ENCODE results near the gene NAT9.

The NAT9 gene

GRCh38 chr17:74807441-74807840 lies 31.3 kb upstream of the NAT9 start:
- in situ Hi-C loops (cut with HindIII; ENCODE audit: low sequenced_read_pairs), result loop anchor here (5.0 kb wide), 1 partner anchor 40 kb away; no protein-coding TSS in a partner anchor

GRCh38 chr17:74806334-74806733 lies 30.2 kb upstream of the NAT9 start:
- in situ Hi-C loops (cut with HindIII; ENCODE audit: low sequenced_read_pairs), result loop anchor here (5.0 kb wide), 1 partner anchor 41 kb away; no protein-coding TSS in a partner anchor

- in situ Hi-C loops (cut with HindIII; ENCODE audit: low sequenced_read_pairs), result loop anchor here (5.0 kb wide), 1 partner anchor 42 kb away; no protein-coding TSS in a partner anchor
Observed at GRCh38 chr17:74805591-74805991, 29.4 kb upstream of the NAT9 start.

DNA sequence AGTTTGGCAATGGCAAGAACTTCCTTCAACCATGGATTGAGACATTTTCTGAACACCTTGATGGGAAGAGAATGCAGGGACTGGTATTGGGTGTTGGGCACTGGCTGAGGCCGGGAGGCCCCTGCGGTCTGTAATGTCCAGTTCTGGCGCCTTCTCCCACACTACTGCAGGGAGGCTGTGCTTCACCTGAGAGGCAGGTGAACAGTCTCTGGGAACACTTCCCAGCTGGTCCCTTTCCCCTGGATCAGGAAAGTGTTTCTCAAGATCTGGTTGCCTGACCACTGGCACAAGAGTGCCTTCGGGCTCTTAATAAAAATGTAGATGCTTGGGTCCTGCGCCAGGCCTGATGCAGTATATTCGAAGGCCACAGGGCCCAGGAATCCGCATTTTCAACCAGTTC lies 28.5 kb upstream of the NAT9 start:
- in situ Hi-C loops (cut with HindIII; ENCODE audit: low sequenced_read_pairs), result loop anchor here (5.0 kb wide), 1 partner anchor 43 kb away; no protein-coding TSS in a partner anchor

DNA sequence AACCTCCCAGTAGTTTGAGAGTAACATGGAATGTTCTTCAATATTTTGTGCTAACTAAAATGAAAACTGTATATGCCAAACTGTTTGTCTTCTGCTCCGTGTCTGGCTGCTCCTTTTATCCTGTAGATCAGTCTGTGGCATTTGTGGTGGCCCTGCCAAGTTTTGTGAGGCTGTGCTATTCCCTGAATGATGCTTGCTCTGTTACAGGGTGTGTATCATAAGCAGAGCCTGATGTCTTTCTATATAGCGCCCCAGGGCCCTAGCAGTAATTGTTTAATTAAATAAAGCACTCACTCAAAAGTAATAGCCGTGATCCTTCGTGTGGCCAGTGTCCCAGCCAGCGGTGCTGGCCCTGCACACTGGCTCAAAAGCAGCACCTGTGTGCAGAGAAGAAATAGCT lies 27.8 kb upstream of the NAT9 start:
- in situ Hi-C loops (cut with HindIII; ENCODE audit: low sequenced_read_pairs), result no loop called here

- in situ Hi-C loops (cut with HindIII; ENCODE audit: low sequenced_read_pairs), result no loop called here
Observed at GRCh38 chr17:74803388-74803930, 27.3 kb upstream of the NAT9 start.

DNA sequence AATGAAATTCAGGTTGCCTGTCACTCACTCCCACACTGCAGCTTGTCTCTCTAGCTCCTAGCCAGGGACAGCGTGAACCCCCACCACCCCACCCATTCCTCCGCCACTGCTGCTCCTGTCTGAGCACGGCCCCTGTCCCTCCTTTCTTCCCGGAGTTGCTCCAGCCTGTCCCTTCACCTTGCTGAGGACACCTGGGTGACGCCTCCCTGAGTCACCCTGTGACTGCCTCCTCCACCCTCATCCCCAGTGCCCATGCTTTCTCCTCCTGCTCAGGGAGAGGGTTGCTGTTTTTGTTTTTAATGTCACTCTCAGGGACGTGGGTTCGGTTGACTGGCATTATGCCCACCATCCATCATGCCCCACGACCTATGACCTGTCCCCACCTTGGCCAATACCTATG lies 25.8 kb upstream of the NAT9 start:
- in situ Hi-C loops (cut with HindIII; ENCODE audit: low sequenced_read_pairs), result no loop called here

DNA sequence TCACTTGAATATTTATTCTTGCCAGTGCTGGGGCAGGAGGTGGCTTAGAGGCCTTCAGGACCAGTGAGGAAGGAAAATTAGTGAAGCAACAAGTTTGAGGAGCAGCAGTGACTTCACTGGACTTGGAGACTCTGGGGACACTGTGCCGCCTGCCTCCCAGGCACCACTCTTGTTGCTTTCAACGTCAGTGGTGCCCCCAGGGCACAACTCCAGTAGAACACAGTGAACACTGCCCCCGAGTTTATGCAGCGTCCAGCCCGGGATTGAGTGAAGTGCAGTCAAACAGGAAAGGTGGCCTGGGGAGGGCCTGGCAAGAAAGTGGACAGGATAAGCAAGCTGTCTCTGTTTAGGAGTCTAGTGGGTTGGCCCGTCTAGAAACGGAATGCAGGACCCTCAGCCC lies 24.4 kb upstream of the NAT9 start:
- in situ Hi-C loops (cut with HindIII; ENCODE audit: low sequenced_read_pairs), result no loop called here

GRCh38 chr17:74799097-74799496 lies 23.0 kb upstream of the NAT9 start:
- in situ Hi-C loops (cut with HindIII; ENCODE audit: low sequenced_read_pairs), result no loop called here

GRCh38 chr17:74798239-74798707 lies 22.1 kb upstream of the NAT9 start:
- in situ Hi-C loops (cut with HindIII; ENCODE audit: low sequenced_read_pairs), result no loop called here

GRCh38 chr17:74797824-74798223 lies 21.7 kb upstream of the NAT9 start:
- in situ Hi-C loops (cut with HindIII; ENCODE audit: low sequenced_read_pairs), result no loop called here

DNA sequence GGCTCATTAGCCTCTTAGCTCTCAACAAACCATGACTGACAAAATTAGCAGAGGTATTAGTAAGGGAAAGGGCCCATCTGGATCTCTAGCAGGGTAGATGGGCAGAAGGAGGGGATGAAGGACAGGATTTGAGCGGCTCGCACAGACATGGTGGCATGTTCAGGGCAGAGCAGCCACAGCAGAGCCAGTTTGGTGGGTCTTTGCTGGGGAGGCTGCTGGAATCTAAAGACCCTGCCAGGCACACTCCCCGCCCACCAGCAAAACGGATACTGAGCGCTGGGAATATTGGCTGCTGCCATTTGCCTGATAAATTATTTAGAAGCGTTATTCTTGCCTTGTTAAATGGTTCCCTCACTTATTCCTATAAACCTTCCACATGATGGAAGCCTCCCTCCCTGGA lies 20.7 kb upstream of the NAT9 start:
- in situ Hi-C loops (cut with HindIII; ENCODE audit: low sequenced_read_pairs), result no loop called here

- in situ Hi-C loops (cut with HindIII; ENCODE audit: low sequenced_read_pairs), result no loop called here
Observed at GRCh38 chr17:74796211-74796610, 20.1 kb upstream of the NAT9 start.

- in situ Hi-C loops (cut with HindIII; ENCODE audit: low sequenced_read_pairs), result no loop called here
Observed at GRCh38 chr17:74795327-74796020, 19.3 kb upstream of the NAT9 start.

GRCh38 chr17:74792586-74793105 lies 16.5 kb upstream of the NAT9 start:
- in situ Hi-C loops (cut with HindIII; ENCODE audit: low sequenced_read_pairs), result loop anchor here (5.0 kb wide), 1 partner anchor 70 kb away; no protein-coding TSS in a partner anchor

DNA sequence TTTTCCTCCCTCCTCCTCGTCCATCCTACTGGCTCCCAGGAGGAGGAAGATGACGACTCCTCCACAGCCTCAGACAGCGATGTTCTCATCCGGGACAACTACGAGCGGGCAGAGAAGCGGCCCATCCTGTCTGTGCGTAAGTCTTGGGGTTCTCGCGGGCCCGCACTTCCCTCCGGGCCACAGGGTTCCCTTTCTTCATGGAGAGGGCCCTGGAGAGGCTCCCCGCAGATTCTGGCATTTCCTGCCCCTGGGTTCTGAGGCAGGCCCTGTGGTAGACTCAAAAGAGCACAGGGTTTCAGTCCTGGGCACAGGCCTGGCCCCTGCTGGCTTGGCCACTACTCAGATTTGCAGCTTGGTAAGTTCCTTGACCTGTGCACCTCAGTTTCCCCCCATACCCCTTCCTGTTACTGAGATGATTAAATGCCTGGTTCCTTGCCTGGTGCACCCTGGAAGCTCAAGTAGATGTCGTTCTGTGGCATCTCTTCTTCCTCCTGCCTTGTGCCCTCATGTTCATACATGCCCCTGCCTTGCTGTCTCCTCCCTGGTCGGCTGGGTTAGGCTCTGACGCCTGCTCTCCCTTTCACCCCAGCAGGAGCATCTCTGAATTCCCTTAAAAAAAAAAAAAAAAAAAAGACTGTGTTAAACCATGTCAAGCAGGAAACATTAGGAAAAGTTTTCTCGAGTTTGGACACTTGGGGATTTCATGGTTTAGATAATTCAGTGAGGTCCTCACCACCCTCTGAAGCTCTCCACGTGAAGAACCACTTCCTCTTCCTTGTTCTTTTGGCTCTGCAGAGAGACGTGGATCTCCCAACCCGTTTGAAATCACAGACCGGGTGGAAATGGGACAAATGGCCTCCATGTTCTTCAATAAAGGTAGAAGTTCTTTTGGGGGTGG lies 14.3 kb upstream of the NAT9 start:
- in situ Hi-C loops (cut with HindIII; ENCODE audit: low sequenced_read_pairs), result loop anchor here (5.0 kb wide), 1 partner anchor 72 kb away; no protein-coding TSS in a partner anchor

GRCh38 chr17:74786431-74787055 lies 10.4 kb upstream of the NAT9 start:
- in situ Hi-C loops (cut with HindIII; ENCODE audit: low sequenced_read_pairs), result no loop called here

GRCh38 chr17:74785981-74786360 lies 9.8 kb upstream of the NAT9 start:
- in situ Hi-C loops (cut with HindIII; ENCODE audit: low sequenced_read_pairs), result no loop called here

DNA sequence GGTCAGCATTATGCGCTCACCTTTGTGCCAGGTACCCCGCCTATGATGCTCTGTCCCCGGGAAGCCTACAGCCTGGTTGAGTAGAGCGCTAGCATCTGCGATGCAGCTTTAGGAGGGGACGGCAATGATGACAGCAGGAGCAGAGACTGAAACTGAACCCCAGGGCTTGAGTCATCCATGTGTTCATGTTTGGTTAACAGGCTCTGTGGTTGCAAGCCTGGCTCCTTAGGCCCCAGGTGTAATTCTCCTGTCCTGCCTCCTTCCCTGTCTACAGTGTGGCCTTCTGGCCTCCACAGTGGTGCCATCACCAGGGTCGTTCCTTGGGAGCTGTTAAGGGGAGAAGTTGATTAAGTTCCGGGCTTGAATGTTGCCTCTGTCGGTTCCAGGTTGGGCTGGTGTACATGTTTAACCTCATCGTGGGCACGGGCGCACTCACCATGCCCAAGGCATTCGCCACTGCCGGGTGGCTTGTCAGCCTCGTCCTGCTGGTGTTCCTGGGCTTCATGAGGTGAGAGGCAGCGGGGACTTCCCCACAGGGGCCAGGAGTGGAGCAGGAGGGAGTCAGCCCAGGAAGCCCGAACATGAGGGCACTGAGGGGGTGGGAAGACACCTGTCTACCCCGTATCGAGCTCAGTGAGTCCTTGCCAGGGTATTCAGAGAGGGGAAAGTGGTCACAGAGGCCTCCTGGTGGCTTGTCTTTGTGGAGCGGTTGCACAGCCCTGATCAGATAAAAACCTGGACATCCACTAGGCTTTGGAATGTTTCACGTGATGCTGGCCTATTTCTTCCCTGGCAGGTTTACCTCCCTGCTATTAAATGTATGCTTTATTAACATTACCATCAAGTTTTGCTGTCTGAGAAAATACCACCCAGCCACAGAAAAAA lies 9.2 kb upstream of the NAT9 start:
- in situ Hi-C loops (cut with HindIII; ENCODE audit: low sequenced_read_pairs), result no loop called here

Measured in endothelial cell of hepatic sinusoid (primary cell).